A549 (cell line): ENCODE results near the gene PKIG.

Experiments
- CEBPB ChIP-seq, 2 experiments: fragments of >200 bp in 1 of 2; sonication (Bioruptor Twin) in 1 of 2; formaldehyde crosslinking in 1 of 2; IDR thresholded peaks; 2 replicates each; pipeline ENCODE4 v1.6.1; 2012 to 2016
- CTCF ChIP-seq: fragments of >200 bp; sonication (Bioruptor Twin); formaldehyde crosslinking; IDR thresholded peaks from 3 replicates; pipeline ENCODE4 v1.5.1; 2016
- EHMT2 ChIP-seq: fragments of 200-600 bp; sonication (generic); IDR thresholded peaks from 2 replicates; pipeline ENCODE4 v1.6.1; 2016; ENCODE audit warnings: antibody characterized with exemption, low read depth, mild to moderate bottlenecking, moderate library complexity
- JUNB ChIP-seq: fragments of >200 bp; sonication (Bioruptor Twin); formaldehyde crosslinking; IDR thresholded peaks from 2 replicates; pipeline ENCODE4 v1.6.1; 2016
- MAZ ChIP-seq: fragments of 150-350 bp; IDR thresholded peaks from 2 replicates; pipeline ENCODE4 v1.6.1; 2014; ENCODE audit warnings: antibody characterized with exemption, low read depth, low read length, borderline replicate concordance
- MYC ChIP-seq: IDR thresholded peaks from 2 replicates; pipeline ENCODE4 v1.6.1; 2012; ENCODE audit warnings: mild to moderate bottlenecking, inconsistent platforms, low read length, improper control_type of control experiment, borderline replicate concordance
- POLR2A ChIP-seq: IDR thresholded peaks from 2 replicates; pipeline ENCODE4 v1.6.1; 2012; ENCODE audit warnings: mild to moderate bottlenecking, low read length
- POLR2AphosphoS2 ChIP-seq: conservative IDR thresholded peaks from 2 replicates; pipeline ENCODE4 v1.6.1; 2012; ENCODE audit warnings: low read length, improper control_type of control experiment, inconsistent platforms
- RAD21 ChIP-seq, 2 experiments: fragments of >200 bp in 1 of 2; sonication (Bioruptor Twin) in 1 of 2; formaldehyde crosslinking in 1 of 2; IDR thresholded peaks in 1 of 2; conservative IDR thresholded peaks in 1 of 2; 2 replicates in 1 of 2; 3 replicates in 1 of 2; pipeline ENCODE4 v1.6.1; 2012 to 2018; ENCODE audit warnings: inconsistent platforms in 1 of 2
- TF ChIP-seq, protein P1 (sequence below): fragments of 450-650 bp; IDR thresholded peaks from 2 replicates; pipeline ENCODE4 v1.6.1; 2014; ENCODE audit warnings: antibody characterized with exemption

GRCh38 chr20:44609516-44610312 lies 27.3 kb downstream of the PKIG start:
- peak; percentile 39; the same call in 1 of the 2 replicates for TF ChIP-seq POLR2A
- TF ChIP-seq CTCF, result peak; percentile 89
- TF ChIP-seq, protein P1, sequence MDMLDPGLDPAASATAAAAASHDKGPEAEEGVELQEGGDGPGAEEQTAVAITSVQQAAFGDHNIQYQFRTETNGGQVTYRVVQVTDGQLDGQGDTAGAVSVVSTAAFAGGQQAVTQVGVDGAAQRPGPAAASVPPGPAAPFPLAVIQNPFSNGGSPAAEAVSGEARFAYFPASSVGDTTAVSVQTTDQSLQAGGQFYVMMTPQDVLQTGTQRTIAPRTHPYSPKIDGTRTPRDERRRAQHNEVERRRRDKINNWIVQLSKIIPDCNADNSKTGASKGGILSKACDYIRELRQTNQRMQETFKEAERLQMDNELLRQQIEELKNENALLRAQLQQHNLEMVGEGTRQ, result peak; percentile 59
- TF ChIP-seq POLR2AphosphoS2, result no peak
- TF ChIP-seq JUNB, result no peak
- TF ChIP-seq RAD21 (conservative IDR thresholded peaks at IDR 0.05 in 1 of 2, IDR thresholded peaks at IDR 0.05 in 1 of 2), result peak; percentile 96 to 98
- TF ChIP-seq MYC, result no peak
- no peak for TF ChIP-seq EHMT2
- TF ChIP-seq CEBPB (IDR thresholded peaks at IDR 0.05), result no peak; a peak in 1 of 4 replicates
- peak; percentile 23; the same call in 1 of the 2 replicates for TF ChIP-seq MAZ
